Left ventricle myocardium inferior (tissue), 1 donor: ENCODE data around the gene CCDC38. TPM values are rescaled to one million over a fixed set of nuclear protein-coding genes. Genes with fewer than 3 reads are reported as not detected.

Experiments
- DNase-seq: peaks from one replicate; pipeline ENCODE4 v3.0.0-alpha.2; 2020
- H3K27ac ChIP-seq: fragments of 200-600 bp; replicated peaks from 2 replicates; pipeline ENCODE4 v1.8.0; 2021
- H3K27me3 ChIP-seq: fragments of 200-600 bp; 2 replicates; pipeline ENCODE4 v1.8.0; 2021; ENCODE audit warnings: low read depth
- H3K36me3 ChIP-seq: fragments of 200-600 bp; 2 replicates; pipeline ENCODE4 v1.8.0; 2021
- H3K4me1 ChIP-seq: fragments of 200-600 bp; 2 replicates; pipeline ENCODE4 v1.8.0; 2021
- H3K4me3 ChIP-seq: fragments of 200-600 bp; 2 replicates; pipeline ENCODE4 v1.8.0; 2021; ENCODE audit warnings: mild to moderate bottlenecking, moderate library complexity
- H3K9me3 ChIP-seq: fragments of 200-600 bp; replicated peaks from 2 replicates; pipeline ENCODE4 v1.8.0; 2021
- CTCF ChIP-seq: fragments of 200-600 bp; IDR thresholded peaks from 2 replicates; pipeline ENCODE4 v1.8.0; 2021; ENCODE audit warnings: antibody characterized with exemption, mild to moderate bottlenecking, borderline replicate concordance
- intact Hi-C: fragments of 100-400 bp; cut with micrococcal nuclease; formaldehyde crosslinking; loops from one replicate; pipeline ENCODE4 v1.11.0; 2022
- total RNA-seq: library from RNA; stranded (reverse); fragmentation: NEBNext Ultra II Directional; extraction: Animal tissue kit (Norgen Biotek cat#: 25700); gene quantifications from one replicate; pipeline ENCODE4 v1.2.1, GENCODE V29; 2021
- donor health status: DM: no; HTN: yes; CAD: no; lungs with severe emphysema.

CCDC38 gene
- total RNA-seq, 1 donor from 2014 or later = 0.22 TPM

GRCh38 chr12:95977764-95978305, 35.4 kb upstream of the CCDC38 start:
- no peaks in the 10 kb centered on the region for H3K4me1 ChIP-seq
- intact Hi-C loops = no loop called here
- TF ChIP-seq CTCF = no peak
- no peaks in the 10 kb centered on the region for H3K36me3 ChIP-seq
- H3K27me3 ChIP-seq = no peaks in the 10 kb centered on the region
- no peak for DNase-seq
- no peak overlapping the region for H3K4me3 ChIP-seq
- H3K27ac ChIP-seq = no peak overlapping the region
- H3K9me3 ChIP-seq = no peaks in the 10 kb centered on the region

GRCh38 chr12:95976416-95976832, 34.0 kb upstream of the CCDC38 start:
- intact Hi-C loops = no loop called here
- no peak overlapping the region for H3K4me3 ChIP-seq
- no peaks in the 10 kb centered on the region for H3K9me3 ChIP-seq
- H3K27ac ChIP-seq = no peak overlapping the region
- no peaks in the 10 kb centered on the region for H3K4me1 ChIP-seq
- no peak for DNase-seq
- no peaks in the 10 kb centered on the region for H3K27me3 ChIP-seq
- H3K36me3 ChIP-seq = no peaks in the 10 kb centered on the region
- no peak for TF ChIP-seq CTCF

DNA sequence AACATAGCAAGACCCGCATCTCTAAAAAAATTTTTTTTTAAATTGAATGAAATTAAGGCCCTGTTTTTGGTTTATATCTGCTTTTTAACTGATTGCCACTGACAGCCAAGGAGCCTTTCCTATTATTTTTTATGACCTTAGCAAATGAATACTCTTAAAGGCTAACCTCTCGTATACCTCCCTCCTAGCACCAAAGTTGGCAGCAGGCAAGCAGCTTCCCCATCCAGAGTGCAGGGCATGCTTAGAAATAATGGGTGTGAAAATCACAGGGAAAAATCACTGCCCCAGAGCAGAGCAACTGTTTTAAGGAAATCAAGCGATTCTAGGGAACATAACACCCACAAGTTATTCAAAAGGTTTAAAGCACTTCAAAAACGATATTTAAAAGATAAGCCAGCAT, 33.1 kb upstream of the CCDC38 start:
- DNase-seq = no peak
- H3K4me1 ChIP-seq = no peaks in the 10 kb centered on the region
- intact Hi-C loops = no loop called here

DNA sequence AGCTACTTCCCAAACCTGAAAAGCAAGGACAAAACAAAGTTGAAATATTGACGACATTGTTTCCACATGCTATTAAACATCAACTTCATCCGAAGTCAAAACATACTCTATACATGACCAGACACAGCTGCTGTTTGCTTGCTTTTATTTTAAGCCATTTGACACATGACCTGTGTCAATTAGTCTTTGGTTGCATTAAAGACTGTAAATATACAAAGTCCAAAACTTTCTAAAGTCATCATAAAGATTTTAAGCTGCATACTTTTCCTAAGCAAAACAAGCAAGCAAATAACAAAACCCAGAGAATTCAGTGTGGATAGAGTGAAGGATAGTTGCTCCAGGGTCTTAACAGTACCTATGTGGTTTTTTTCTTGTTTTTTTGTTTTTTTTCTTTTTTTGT, 31.9 kb upstream of the CCDC38 start:
- H3K4me1 ChIP-seq = no peaks in the 10 kb centered on the region
- DNase-seq = no peak
- intact Hi-C loops = no loop called here
- H3K27ac ChIP-seq = no peak overlapping the region
- H3K27me3 ChIP-seq = no peaks in the 10 kb centered on the region
- no peak for TF ChIP-seq CTCF
- no peaks in the 10 kb centered on the region for H3K9me3 ChIP-seq
- H3K4me3 ChIP-seq = no peak overlapping the region
- no peaks in the 10 kb centered on the region for H3K36me3 ChIP-seq

More for the DNA sequence above, 33.1 kb upstream of the CCDC38 start:
- Histone ChIP-seq H3K36me3 (no peaks in the 10 kb centered on the region), H3K27ac (no peak overlapping the region), H3K4me3 (no peak overlapping the region), H3K27me3 (no peaks in the 10 kb centered on the region), H3K9me3 (no peaks in the 10 kb centered on the region)
- TF ChIP-seq CTCF = no peak

DNA sequence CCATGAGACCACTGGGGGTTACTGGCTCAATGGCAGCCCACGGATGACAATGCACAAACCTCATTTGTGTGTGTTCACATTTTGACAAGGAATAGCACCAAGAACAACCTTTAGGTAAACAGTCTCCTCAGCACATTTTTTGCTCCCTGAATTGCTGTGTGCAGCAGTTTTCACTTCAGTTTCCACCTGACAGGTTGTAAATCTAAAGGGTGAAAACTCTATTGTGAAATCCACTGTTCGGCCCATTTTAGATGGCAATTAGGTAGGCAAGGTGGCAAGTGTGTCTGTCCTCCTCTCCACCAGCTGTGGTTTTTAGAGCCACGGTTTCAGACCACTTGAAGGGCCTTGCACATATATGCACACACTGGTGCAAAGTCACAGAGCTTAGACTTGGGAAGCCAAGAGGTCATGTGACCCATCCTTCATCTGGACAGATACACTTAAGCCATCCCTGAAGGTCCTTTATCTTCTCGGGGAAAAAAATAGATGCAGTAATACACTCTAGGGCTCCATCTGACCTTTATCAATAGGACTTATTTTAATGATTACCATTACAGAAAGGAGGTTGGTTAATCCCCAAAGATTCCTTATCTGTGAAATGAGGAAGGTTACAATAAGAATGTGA, 30.5 kb upstream of the CCDC38 start:
- intact Hi-C loops = no loop called here

More for the DNA sequence above, 30.5 kb upstream of the CCDC38 start:
- Histone ChIP-seq H3K36me3 (no peaks in the 10 kb centered on the region), H3K9me3 (no peaks in the 10 kb centered on the region), H3K27ac (no peak overlapping the region), H3K4me3 (no peak overlapping the region), H3K4me1 (no peaks in the 10 kb centered on the region), H3K27me3 (no peaks in the 10 kb centered on the region)
- TF ChIP-seq CTCF = no peak
- DNase-seq = no peak
